ENCODE results near the gene ACAP2.
A peak's percentile ranks its signal among the peaks of the same experiment; 100 is the strongest.

Gene ACAP2

GRCh38 chr3:195258449-195259153, 184.2 kb downstream of the ACAP2 start:
- DNase-seq: no peak

GRCh38 chr3:195257454-195258448, 185.1 kb downstream of the ACAP2 start:
- DNase-seq: no peak

GRCh38 chr3:195256639-195257453, 186.0 kb downstream of the ACAP2 start:
- no peak for DNase-seq

GRCh38 chr3:195255571-195256501, 187.0 kb downstream of the ACAP2 start:
- no peak for DNase-seq

- DNase-seq: no peak
Observed at GRCh38 chr3:195255176-195255500, 187.7 kb downstream of the ACAP2 start.

GRCh38 chr3:195254454-195255175, 188.2 kb downstream of the ACAP2 start:
- no peak for DNase-seq

- no peak for DNase-seq
Observed at GRCh38 chr3:195253923-195254432, 188.8 kb downstream of the ACAP2 start.

- DNase-seq: peak; percentile 28
Observed at GRCh38 chr3:195251336-195252065, 191.3 kb downstream of the ACAP2 start.

GRCh38 chr3:195250473-195251251, 192.2 kb downstream of the ACAP2 start:
- DNase-seq: no peak

GRCh38 chr3:195249858-195250464, 192.9 kb downstream of the ACAP2 start:
- no peak for DNase-seq

- no peak for DNase-seq
Observed at GRCh38 chr3:195249057-195249770, 193.6 kb downstream of the ACAP2 start.

- no peak for DNase-seq
Observed at GRCh38 chr3:195248281-195248680, 194.5 kb downstream of the ACAP2 start.

- DNase-seq: no peak
Observed at GRCh38 chr3:195247863-195248189, 195.0 kb downstream of the ACAP2 start.

GRCh38 chr3:195247086-195247862, 195.5 kb downstream of the ACAP2 start:
- DNase-seq: no peak

- DNase-seq: no peak
Observed at GRCh38 chr3:195246581-195246995, 196.2 kb downstream of the ACAP2 start.

- no peak for DNase-seq
Observed at GRCh38 chr3:195245531-195245951, 197.3 kb downstream of the ACAP2 start.

- no peak for DNase-seq
Observed at GRCh38 chr3:195241592-195242355, 201.0 kb downstream of the ACAP2 start.

All from stimulated activated CD4-positive, alpha-beta T cell treated with anti-CD3 and anti-CD28 coated beads, Interleukin-4, amount 100 ng/mL, for 24 hours (primary cell).